Ovary (tissue), 9 donors: Measurements from ENCODE around the gene RDH8. TPM values are rescaled to one million over a fixed set of nuclear protein-coding genes. Genes with fewer than 3 reads are reported as not detected.

Experiments used
- DNase-seq, 5 donors: peaks; one replicate each; pipeline ENCODE4 v3.0.0-alpha.2; 2019 to 2020
- H3K27ac ChIP-seq, 2 donors: fragments of 200-600 bp; one replicate each; pipeline versions ENCODE4 v1.5.1 to v1.8.0; 2019 to 2022
- H3K27me3 ChIP-seq: fragments of 200-600 bp; one replicate; pipeline ENCODE4 v1.8.0; 2022
- H3K36me3 ChIP-seq: fragments of 200-600 bp; sonication (generic); one replicate; pipeline ENCODE4 v1.5.1; 2019
- H3K4me1 ChIP-seq: one replicate; pipeline ENCODE4 v1.8.1; 2013; ENCODE audit warnings: mild to moderate bottlenecking, moderate library complexity; ENCODE audit not compliant: insufficient read depth
- H3K4me3 ChIP-seq: fragments of 200-600 bp; sonication (generic); one replicate; pipeline ENCODE4 v1.5.1; 2017
- H3K9me3 ChIP-seq, 2 donors: fragments of 200-600 bp in 1 of 2; sonication (generic) in 1 of 2; one replicate each; pipeline versions ENCODE4 v1.5.1 to v1.8.1; 2013 to 2019; ENCODE audit warnings: mild to moderate bottlenecking in 1 of 2, moderate library complexity in 1 of 2
- CTCF ChIP-seq, 3 donors: fragments of 450-650 bp in 2 of 3; fragments of 200-600 bp in 1 of 3; IDR thresholded peaks; one replicate each; pipeline versions ENCODE4 v1.5.1 to v1.8.0; 2016 to 2022; ENCODE audit warnings: antibody characterized with exemption in 3 of 3, mild to moderate bottlenecking in 1 of 3
- EP300 ChIP-seq: sonication (generic); formaldehyde crosslinking; IDR thresholded peaks from one replicate; pipeline ENCODE4 v1.6.1; 2017; ENCODE audit warnings: antibody characterized with exemption
- POLR2A ChIP-seq: fragments of 450-650 bp; IDR thresholded peaks from one replicate; pipeline ENCODE4 v1.6.1; 2017; ENCODE audit warnings: antibody characterized with exemption, mild to moderate bottlenecking, moderate library complexity
- WGBS, 3 donors: extraction: QIAGEN DNeasy Blood & Tissue Kit in 1 of 3; methylation state at CpG; one replicate each; pipeline versions ENCODE4 v1.1.5 to v1.1.7; 2013 to 2017; 5-methylcytosine and 5-hydroxymethylcytosine counted together
- intact Hi-C, 4 donors: fragments of 100-400 bp; cut with DNase I; formaldehyde crosslinking; loops; one replicate each; pipeline versions ENCODE4 v1.11.0 to v1.15.1; 2022 to 2023
- microRNA-seq, 3 donors: library from miRNA; unstranded; fragments of <30 nt; microRNA quantifications; one replicate each; pipeline versions ENCODE4 to v1.2.0, GENCODE V29; 2019 to 2020
- polyA plus RNA-seq, 2 donors: library from polyadenylated mRNA; stranded (reverse); fragments of 200-250 nt in 1 of 2; fragments of 350-450 nt in 1 of 2; fragmentation: Illumina TruSeq in 1 of 2; extraction: RNeasy Lipid Tissue Mini Kit (QIAGEN cat#74804) in 1 of 2; gene quantifications; one replicate each; pipeline ENCODE4 v1.2.3, GENCODE V29; 2013 to 2014
- small RNA-seq: library from RNA; depleted of rRNA; stranded (forward); fragments of <200 nt; gene quantifications from one replicate; pipeline ENCODE3, GENCODE V24; 2016
- total RNA-seq, 7 donors: library from RNA; depleted of rRNA in 2 of 7; stranded (reverse); fragments of >200 nt in 2 of 7; fragmentation: NEBNext Ultra II Directional in 3 of 7; extraction: Animal tissue kit (Norgen Biotek cat#: 25700) in 3 of 7; gene quantifications; one replicate each; pipeline versions ENCODE4 v1.1.0 to v1.2.4, GENCODE V29; 2016 to 2023
- donor health status: DM: no; HTN: no; CAD: no; lungs with moderate emphysema.
- donor health status: DM: no; HTN: no; CAD: no.
- donor health status: Bipolar disorder and iron deficiency.
- donor health status: DM: yes; HTN: yes; CAD: no.
- donor health status: DM: no; HTN: no; CAD: no.
- donor health status: DM: yes; HTN: yes; CAD: no.

Gene RDH8
- total and polyA plus RNA-seq, 9 donors = not detected

GRCh38 chr19:10068205-10068604 lies 54.9 kb downstream of the RDH8 start:
- H3K9me3 ChIP-seq = no peaks in the 10 kb centered on the region
- no peak for DNase-seq
- TF ChIP-seq EP300 = no peak
- TF ChIP-seq CTCF (IDR thresholded peaks at IDR 0.05) = no peak
- TF ChIP-seq POLR2A = no peak
- H3K27ac ChIP-seq = no peak overlapping the region
- H3K36me3 ChIP-seq = no peaks in the 10 kb centered on the region
- 56 to 74% (median 71%) methylated on average over 4 of the region's 4 CpGs for WGBS, 3 donors
- H3K4me1 ChIP-seq = no peaks in the 10 kb centered on the region
- H3K27me3 ChIP-seq = no peaks in the 10 kb centered on the region
- intact Hi-C loops = no loop called here
- no peak overlapping the region for H3K4me3 ChIP-seq

- no peak overlapping the region for H3K27ac ChIP-seq
- TF ChIP-seq CTCF (IDR thresholded peaks at IDR 0.05) (no peak), POLR2A (no peak), EP300 (no peak)
- no peak for DNase-seq
- H3K36me3 ChIP-seq = no peaks in the 10 kb centered on the region
- WGBS, 3 donors = 47 to 65% (median 55%) methylated on average over 6 of the region's 6 CpGs
- H3K9me3 ChIP-seq = no peaks in the 10 kb centered on the region
- H3K27me3 ChIP-seq = no peaks in the 10 kb centered on the region
- intact Hi-C loops = no loop called here
- H3K4me1 ChIP-seq = no peaks in the 10 kb centered on the region
- no peak overlapping the region for H3K4me3 ChIP-seq
Observed at GRCh38 chr19:10069046-10069445, 55.8 kb downstream of the RDH8 start.

GRCh38 chr19:10070730-10071446 lies 57.6 kb downstream of the RDH8 start:
- Histone ChIP-seq H3K9me3 (no peaks in the 10 kb centered on the region), H3K36me3 (no peaks in the 10 kb centered on the region), H3K27ac (no peak overlapping the region), H3K27me3 (no peaks in the 10 kb centered on the region), H3K4me3 (no peak overlapping the region), H3K4me1 (no peaks in the 10 kb centered on the region)
- TF ChIP-seq CTCF (IDR thresholded peaks at IDR 0.05) (no peak), EP300 (no peak), POLR2A (no peak)
- no peak for DNase-seq
- intact Hi-C loops = no loop called here
- WGBS, 3 donors = 65 to 68% (median 67%) methylated on average over 22 of the region's 22 CpGs

Small RNA genes lying within 50 kb of the gene (microRNA-seq; reads per million reads assigned to microRNA genes)
- 0 reads per million in 3 donors for gene MIR5589

Small RNA genes lying within 50 kb of the gene (small RNA-seq; reads per million reads assigned to genes)
- gene MIR5589 = not detected

Other genes with a start within 250 kb of the RDH8 start
- 10 to 100 TPM; 12.6 to 31.0 (median 21.0) TPM for gene ZNF846, start 244.7 kb upstream of the RDH8 start, total RNA-seq
- 10 to 100 TPM; 10.6 to 20.3 TPM for gene ZNF846, start 244.7 kb upstream of the RDH8 start, polyA plus RNA-seq
- gene FBXL12, start 194.4 kb upstream of the RDH8 start, total RNA-seq = 10 to 100 TPM; 22.3 to 34.4 (median 27.7) TPM
- gene FBXL12, start 194.4 kb upstream of the RDH8 start, polyA plus RNA-seq = 10 to 100 TPM; 18.3 to 24.0 TPM
- gene UBL5, start 185.6 kb upstream of the RDH8 start, total RNA-seq = 100 to 1,000 TPM; 217 to 412 (median 255) TPM
- gene UBL5, start 185.6 kb upstream of the RDH8 start, polyA plus RNA-seq = 100 to 1,000 TPM; 315 to 492 TPM
- 10 to 100 TPM; 49.2 to 70.9 (median 61.0) TPM for gene PIN1, start 178.2 kb upstream of the RDH8 start, total RNA-seq
- gene PIN1, start 178.2 kb upstream of the RDH8 start, polyA plus RNA-seq = 10 to 100 TPM in 1 of 2 donors, 1 to 10 TPM in 1; 6.3 to 94.2 TPM
- gene OLFM2, start 77.0 kb upstream of the RDH8 start, total RNA-seq = 10 to 100 TPM in 5 of 7 donors, 1 to 10 TPM in 2; 3.9 to 19.3 (median 13.2) TPM
- gene OLFM2, start 77.0 kb upstream of the RDH8 start, polyA plus RNA-seq = 1 to 10 TPM; 4.0 to 7.1 TPM
- gene COL5A3, start 3.0 kb upstream of the RDH8 start, total RNA-seq = 1 to 10 TPM; 1.7 to 9.0 (median 4.4) TPM
- 1 to 10 TPM; 1.5 to 6.7 TPM for gene COL5A3, start 3.0 kb upstream of the RDH8 start, polyA plus RNA-seq
- 10 to 100 TPM; 34.0 to 49.5 (median 40.2) TPM for gene SHFL, start 72.8 kb downstream of the RDH8 start, total RNA-seq
- 10 to 100 TPM; 39.0 to 42.1 TPM for gene SHFL, start 72.8 kb downstream of the RDH8 start, polyA plus RNA-seq
- gene ANGPTL6, start 89.2 kb downstream of the RDH8 start, total RNA-seq = under 1 TPM in 6 of 7 donors, not detected in 1; 0.15 to 0.80 (median 0.38) TPM
- gene ANGPTL6, start 89.2 kb downstream of the RDH8 start, polyA plus RNA-seq = 1 to 10 TPM in 1 of 2 donors, under 1 TPM in 1; 0.10 to 1.4 TPM
- gene PPAN, start 92.9 kb downstream of the RDH8 start, total RNA-seq = 10 to 100 TPM; 21.0 to 58.3 (median 44.4) TPM
- gene PPAN, start 92.9 kb downstream of the RDH8 start, polyA plus RNA-seq = 10 to 100 TPM in 1 of 2 donors, 1 to 10 TPM in 1; 6.2 to 33.3 TPM
- gene P2RY11, start 98.2 kb downstream of the RDH8 start, total RNA-seq = 10 to 100 TPM in 5 of 7 donors, 1 to 10 TPM in 2; 5.5 to 18.5 (median 14.4) TPM
- 1 to 10 TPM; 2.1 to 8.7 TPM for gene P2RY11, start 98.2 kb downstream of the RDH8 start, polyA plus RNA-seq
- 100 to 1,000 TPM; 284 to 375 (median 298) TPM for gene EIF3G, start 106.4 kb downstream of the RDH8 start, total RNA-seq
- 100 to 1,000 TPM; 293 to 311 TPM for gene EIF3G, start 106.4 kb downstream of the RDH8 start, polyA plus RNA-seq
- 10 to 100 TPM; 28.1 to 74.2 (median 41.8) TPM for gene DNMT1, start 181.5 kb downstream of the RDH8 start, total RNA-seq
- 10 to 100 TPM; 19.8 to 60.2 TPM for gene DNMT1, start 181.5 kb downstream of the RDH8 start, polyA plus RNA-seq
- 10 to 100 TPM in 4 of 7 donors, 1 to 10 TPM in 3; 3.6 to 25.9 (median 12.7) TPM for gene S1PR2, start 217.8 kb downstream of the RDH8 start, total RNA-seq
- 1 to 10 TPM; 4.9 to 5.1 TPM for gene S1PR2, start 217.8 kb downstream of the RDH8 start, polyA plus RNA-seq
- 10 to 100 TPM; 42.2 to 73.3 (median 58.9) TPM for gene MRPL4, start 238.7 kb downstream of the RDH8 start, total RNA-seq
- gene MRPL4, start 238.7 kb downstream of the RDH8 start, polyA plus RNA-seq = 10 to 100 TPM in 1 of 2 donors, 1 to 10 TPM in 1; 4.7 to 60.6 TPM